Progenitor cell of endocrine pancreas (in vitro differentiated cells): ENCODE measurements around the gene NAV2. TPM values are rescaled to one million over a fixed set of nuclear protein-coding genes. Genes with fewer than 3 reads are reported as not detected.

Experiments
- DNase-seq: peaks from one replicate; pipeline ENCODE4 v3.0.0; 2021; ENCODE audit warnings: low spot score; ENCODE audit not compliant: unreplicated experiment
- H3K27ac Mint-ChIP-seq: 2 replicates; pipeline ENCODE4 v1.8.0; 2021; ENCODE audit warnings: mild to moderate bottlenecking, moderate library complexity, mixed read lengths
- H3K27me3 Mint-ChIP-seq: 2 replicates; pipeline ENCODE4 v1.8.0; 2021; ENCODE audit warnings: mixed read lengths
- H3K36me3 Mint-ChIP-seq: 2 replicates; pipeline ENCODE4 v1.8.0; 2022; ENCODE audit warnings: mixed read lengths; ENCODE audit not compliant: insufficient read depth
- H3K4me1 Mint-ChIP-seq: 2 replicates; pipeline ENCODE4 v1.8.0; 2021; ENCODE audit warnings: low read depth, mixed read lengths
- H3K4me3 Mint-ChIP-seq: 2 replicates; pipeline ENCODE4 v1.8.0; 2021; ENCODE audit warnings: low read depth, mild to moderate bottlenecking, moderate library complexity, mixed read lengths
- H3K9me3 Mint-ChIP-seq: 2 replicates; pipeline ENCODE4 v1.8.0; 2021; ENCODE audit warnings: low read depth, mixed read lengths
- total RNA-seq: library from RNA; stranded (reverse); gene quantifications from 2 replicates; pipeline ENCODE4 v1.2.1, GENCODE V29; 2021
- TF ChIP-seq, protein P1 (sequence below): fragments of 200-600 bp; sonication (generic); IDR thresholded peaks from one replicate; pipeline ENCODE4 v1.5.0; 2021; ENCODE audit warnings: antibody characterized with exemption, mild to moderate bottlenecking; ENCODE audit not compliant: unreplicated experiment

The NAV2 gene
- total RNA-seq, 1 donor from 2014 or later: 88.3 TPM

DNA sequence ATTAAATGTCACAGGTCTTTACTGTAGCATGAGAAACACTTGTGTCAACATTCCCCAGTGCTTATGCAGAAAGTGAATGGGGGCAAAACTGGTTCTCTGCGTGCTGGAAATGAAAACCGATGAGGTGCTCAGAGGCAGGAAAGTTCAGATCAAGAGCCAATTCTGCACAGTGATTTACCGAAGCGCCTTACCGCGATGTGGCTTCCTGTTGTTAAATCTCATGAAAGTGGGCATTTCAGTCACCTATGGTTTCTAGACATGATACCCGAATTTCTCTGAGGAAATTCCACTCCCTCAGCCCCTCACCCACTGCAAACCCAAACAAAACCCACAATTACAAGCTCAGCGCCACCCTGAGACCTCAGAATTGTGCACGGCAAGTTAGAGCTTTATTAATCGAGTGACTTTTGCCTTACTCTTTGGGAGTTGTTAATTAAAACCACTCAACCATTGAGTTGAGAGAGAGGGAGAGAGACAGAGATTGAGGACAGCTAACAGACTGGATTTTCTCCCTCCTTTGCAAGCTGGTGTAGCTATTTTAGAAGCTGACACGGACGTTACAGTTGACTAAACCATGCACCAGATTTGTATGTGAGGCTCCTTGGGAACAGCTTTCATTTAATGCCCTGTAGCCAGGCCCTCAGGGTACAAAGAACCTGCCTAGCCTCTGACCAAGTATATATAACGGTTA, 251.2 kb downstream of the NAV2 start:
- TF ChIP-seq, protein P1, sequence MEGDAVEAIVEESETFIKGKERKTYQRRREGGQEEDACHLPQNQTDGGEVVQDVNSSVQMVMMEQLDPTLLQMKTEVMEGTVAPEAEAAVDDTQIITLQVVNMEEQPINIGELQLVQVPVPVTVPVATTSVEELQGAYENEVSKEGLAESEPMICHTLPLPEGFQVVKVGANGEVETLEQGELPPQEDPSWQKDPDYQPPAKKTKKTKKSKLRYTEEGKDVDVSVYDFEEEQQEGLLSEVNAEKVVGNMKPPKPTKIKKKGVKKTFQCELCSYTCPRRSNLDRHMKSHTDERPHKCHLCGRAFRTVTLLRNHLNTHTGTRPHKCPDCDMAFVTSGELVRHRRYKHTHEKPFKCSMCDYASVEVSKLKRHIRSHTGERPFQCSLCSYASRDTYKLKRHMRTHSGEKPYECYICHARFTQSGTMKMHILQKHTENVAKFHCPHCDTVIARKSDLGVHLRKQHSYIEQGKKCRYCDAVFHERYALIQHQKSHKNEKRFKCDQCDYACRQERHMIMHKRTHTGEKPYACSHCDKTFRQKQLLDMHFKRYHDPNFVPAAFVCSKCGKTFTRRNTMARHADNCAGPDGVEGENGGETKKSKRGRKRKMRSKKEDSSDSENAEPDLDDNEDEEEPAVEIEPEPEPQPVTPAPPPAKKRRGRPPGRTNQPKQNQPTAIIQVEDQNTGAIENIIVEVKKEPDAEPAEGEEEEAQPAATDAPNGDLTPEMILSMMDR: no peak
- no peak overlapping the region for H3K4me3 Mint-ChIP-seq
- H3K27me3 Mint-ChIP-seq: no peaks in the 10 kb centered on the region
- no peaks in the 10 kb centered on the region for H3K9me3 Mint-ChIP-seq
- H3K27ac Mint-ChIP-seq: no peak overlapping the region
- peaks cover 4% of the 10 kb centered on the region for H3K4me1 Mint-ChIP-seq
- DNase-seq: no peak
- peaks cover 4% of the 10 kb centered on the region for H3K36me3 Mint-ChIP-seq

DNA sequence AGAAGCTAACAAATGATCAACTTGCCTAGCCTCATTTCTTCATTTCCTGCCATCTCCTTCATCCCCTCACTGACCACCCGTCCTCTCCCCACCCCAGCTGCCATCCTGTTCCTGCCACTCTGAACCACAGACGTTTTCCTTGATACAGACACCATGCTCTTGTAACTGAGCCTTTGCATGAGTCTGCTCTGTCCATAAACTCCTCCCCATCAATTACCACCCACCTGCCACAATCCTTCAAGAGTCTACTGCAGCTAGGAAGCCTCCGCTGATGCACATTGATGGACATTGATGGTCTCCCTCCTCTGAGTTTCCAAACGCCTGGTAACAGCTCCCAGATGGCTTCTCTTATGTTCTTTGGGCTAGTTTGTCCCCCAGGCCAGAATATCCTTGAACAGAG, 253.8 kb downstream of the NAV2 start:
- Mint-ChIP-seq H3K4me1 (peaks cover 4% of the 10 kb centered on the region), H3K27ac (no peak overlapping the region), H3K9me3 (no peaks in the 10 kb centered on the region), H3K36me3 (peaks cover 2% of the 10 kb centered on the region), H3K4me3 (no peak overlapping the region), H3K27me3 (no peaks in the 10 kb centered on the region)
- TF ChIP-seq, protein P1: no peak
- no peak for DNase-seq

DNA sequence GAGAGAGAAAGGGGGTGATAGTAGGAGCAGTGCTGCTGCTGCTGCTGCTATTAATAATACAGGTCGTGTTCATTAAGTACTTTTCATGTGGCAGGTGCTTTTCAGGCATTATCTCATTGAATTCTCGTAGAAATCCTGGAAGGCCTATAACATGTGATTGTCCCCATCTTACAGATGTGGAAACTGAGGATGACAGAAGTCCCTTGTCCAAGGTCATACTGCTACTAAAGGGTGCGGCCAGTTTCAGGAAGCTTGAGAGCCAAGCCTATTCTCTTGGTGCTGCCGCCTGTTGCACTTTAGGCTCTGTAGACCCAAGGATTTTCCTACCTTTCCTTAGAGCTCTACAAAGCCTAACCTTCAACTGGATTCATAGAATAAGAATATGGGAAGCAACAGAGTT, 254.3 kb downstream of the NAV2 start:
- no peak overlapping the region for H3K4me3 Mint-ChIP-seq

DNA sequence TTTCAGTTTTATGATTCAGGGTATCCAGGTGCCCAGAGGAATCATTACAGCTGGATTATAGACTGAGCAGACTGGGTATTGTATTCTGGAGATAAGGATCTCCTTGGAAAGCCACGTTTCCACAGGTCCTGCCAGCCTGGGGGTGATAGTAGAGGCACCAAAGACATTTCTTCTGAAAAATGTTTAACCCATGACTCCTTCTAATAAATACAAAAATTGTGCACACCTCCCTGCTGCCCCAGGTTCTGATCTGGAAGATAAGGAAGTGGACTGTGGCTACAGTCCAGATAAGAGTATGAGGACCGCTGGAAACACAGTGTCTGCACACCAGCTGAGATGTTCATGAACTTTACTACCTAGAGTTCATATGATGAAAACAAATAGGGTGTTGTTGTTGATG, 255.2 kb downstream of the NAV2 start:
- Mint-ChIP-seq H3K27me3 (no peaks in the 10 kb centered on the region), H3K9me3 (no peaks in the 10 kb centered on the region), H3K4me3 (no peak overlapping the region), H3K36me3 (peaks cover 2% of the 10 kb centered on the region), H3K27ac (peak overlapping the region; percentile 30), H3K4me1 (peaks cover 11% of the 10 kb centered on the region)
- TF ChIP-seq, protein P1: no peak
- no peak for DNase-seq

More for the DNA sequence above, 254.3 kb downstream of the NAV2 start:
- peaks cover 4% of the 10 kb centered on the region for H3K4me1 Mint-ChIP-seq
- H3K27me3 Mint-ChIP-seq: no peaks in the 10 kb centered on the region
- H3K27ac Mint-ChIP-seq: no peak overlapping the region
- peaks cover 2% of the 10 kb centered on the region for H3K36me3 Mint-ChIP-seq
- DNase-seq: no peak
- no peaks in the 10 kb centered on the region for H3K9me3 Mint-ChIP-seq
- TF ChIP-seq, protein P1: no peak

DNA sequence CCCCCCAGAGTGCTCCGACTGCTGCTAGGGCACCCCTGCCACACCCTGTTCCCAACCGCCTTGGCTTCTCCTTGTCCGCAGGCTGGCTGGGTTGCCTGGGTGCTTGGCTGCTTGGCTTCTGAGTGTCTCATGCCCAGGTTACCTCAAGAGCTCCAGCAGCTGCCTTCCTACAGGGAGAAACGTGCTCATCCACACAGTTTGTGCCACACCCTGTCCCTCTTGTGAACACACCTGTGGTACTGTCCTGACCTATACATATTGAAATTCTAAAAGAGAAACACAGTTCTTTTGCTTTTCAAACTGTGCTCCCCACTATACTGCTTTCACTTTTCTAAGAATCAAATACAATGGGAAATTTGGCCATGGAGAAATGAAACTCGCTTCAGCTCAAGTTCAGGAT, 256.2 kb downstream of the NAV2 start:
- DNase-seq: no peak
- Mint-ChIP-seq H3K27ac (no peak overlapping the region), H3K27me3 (no peaks in the 10 kb centered on the region), H3K9me3 (no peaks in the 10 kb centered on the region), H3K36me3 (peaks cover 2% of the 10 kb centered on the region), H3K4me1 (peaks cover 13% of the 10 kb centered on the region), H3K4me3 (no peak overlapping the region)
- TF ChIP-seq, protein P1: no peak
